A549 treated with ZK216348 at 1 μM for 4 hours (cell line): ENCODE data around the gene CD86. TPM values are rescaled to one million over a fixed set of nuclear protein-coding genes. Genes with fewer than 3 reads are reported as not detected.

Experiments used
- total RNA-seq: library from RNA; stranded (reverse); fragments of 200-300 nt; extraction: Qiagen RNA extraction; gene quantifications from 5 replicates; pipeline ENCODE4 v1.2.3, GENCODE V29; 2022; ENCODE audit warnings: low read depth

CD86 gene
- total RNA-seq: not detected in 5 replicates

GRCh38 chr3:122055215-122055614 lies at the start of gene CD86:
TSS of gene CD86 (plus strand) at chr3:122055362. CDS start at chr3:122055490, 128 bp downstream.

GRCh38 chr3:122021811-122022401 lies 33.3 kb upstream of the CD86 start, which contains the start of gene ILDR1:
TSS of gene ILDR1 (minus strand) at chr3:122022247. CDS start at chr3:122022077, 170 bp downstream.

Other genes starting within 250 kb of the CD86 start
- 9.6 to 13.6 TPM (median 10.2 TPM) in 5 replicates for gene IQCB1, start 220.3 kb upstream of the CD86 start, total RNA-seq
- gene EAF2, start 220.2 kb upstream of the CD86 start, total RNA-seq: 1.4 to 2.6 TPM (median 2.1 TPM) in 5 replicates
- gene SLC15A2, start 161.0 kb upstream of the CD86 start, total RNA-seq: 0.02 to 0.95 TPM (median 0.16 TPM) in 4 of 5 replicates, not detected in the other
- gene ILDR1, start 33.1 kb upstream of the CD86 start, total RNA-seq: not detected in 5 replicates
- not detected in 5 replicates for gene CASR, start 128.3 kb downstream of the CD86 start, total RNA-seq